ENCODE results near the gene WDR59. TPM values are rescaled to one million over a fixed set of nuclear protein-coding genes. Genes with fewer than 3 reads are reported as not detected.

The WDR59 gene
- total and polyA plus RNA-seq, 3 donors from 2014 or later: 47.6 to 73.8 (median 55.0) TPM

DNA sequence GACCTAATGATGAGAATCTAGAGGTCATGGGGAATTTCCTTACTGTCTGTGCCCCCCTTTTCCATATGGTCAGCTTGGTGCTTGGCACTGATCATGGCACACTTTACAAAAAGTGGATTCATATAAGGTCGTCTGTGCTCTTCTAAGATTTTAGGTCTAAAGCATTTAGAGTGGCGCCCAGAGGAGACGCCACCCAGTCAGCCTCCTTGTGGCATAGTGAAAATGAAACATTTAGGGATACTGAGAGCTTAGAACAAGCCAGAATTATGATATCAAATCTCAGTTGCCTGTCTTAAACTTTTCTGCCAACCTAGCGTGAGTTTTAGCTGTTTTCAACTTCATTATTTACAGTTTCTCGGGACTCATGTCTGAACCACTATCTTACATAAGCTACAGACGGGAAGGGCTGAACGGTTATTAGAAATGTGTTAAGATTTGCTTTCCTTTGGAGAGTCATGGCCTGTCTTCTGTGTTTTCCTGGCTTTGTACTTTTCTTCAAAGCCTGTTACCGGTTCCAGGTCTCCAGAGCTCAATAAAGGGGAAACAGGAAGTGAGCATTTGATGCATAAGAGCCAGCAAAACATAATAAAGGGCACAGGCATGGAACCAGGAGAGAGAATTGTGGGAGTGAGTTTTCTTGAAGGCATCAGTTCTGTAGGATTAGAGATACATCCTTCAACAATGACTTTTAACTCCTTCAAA, 27.6 kb upstream of the WDR59 start:
- Histone ChIP-seq H3K27me3 (no peaks in the 10 kb centered on the region), H3K4me1 (peaks cover 29% of the 10 kb centered on the region), H3K9me3 (no peaks in the 10 kb centered on the region), H3K27ac (peak overlapping the region; percentile 4 to 77), H3K36me3 (ENCODE audit: low read depth, missing control alignments) (no peaks in the 10 kb centered on the region), H3K4me3 (no peak overlapping the region)
- TF ChIP-seq, protein P1, sequence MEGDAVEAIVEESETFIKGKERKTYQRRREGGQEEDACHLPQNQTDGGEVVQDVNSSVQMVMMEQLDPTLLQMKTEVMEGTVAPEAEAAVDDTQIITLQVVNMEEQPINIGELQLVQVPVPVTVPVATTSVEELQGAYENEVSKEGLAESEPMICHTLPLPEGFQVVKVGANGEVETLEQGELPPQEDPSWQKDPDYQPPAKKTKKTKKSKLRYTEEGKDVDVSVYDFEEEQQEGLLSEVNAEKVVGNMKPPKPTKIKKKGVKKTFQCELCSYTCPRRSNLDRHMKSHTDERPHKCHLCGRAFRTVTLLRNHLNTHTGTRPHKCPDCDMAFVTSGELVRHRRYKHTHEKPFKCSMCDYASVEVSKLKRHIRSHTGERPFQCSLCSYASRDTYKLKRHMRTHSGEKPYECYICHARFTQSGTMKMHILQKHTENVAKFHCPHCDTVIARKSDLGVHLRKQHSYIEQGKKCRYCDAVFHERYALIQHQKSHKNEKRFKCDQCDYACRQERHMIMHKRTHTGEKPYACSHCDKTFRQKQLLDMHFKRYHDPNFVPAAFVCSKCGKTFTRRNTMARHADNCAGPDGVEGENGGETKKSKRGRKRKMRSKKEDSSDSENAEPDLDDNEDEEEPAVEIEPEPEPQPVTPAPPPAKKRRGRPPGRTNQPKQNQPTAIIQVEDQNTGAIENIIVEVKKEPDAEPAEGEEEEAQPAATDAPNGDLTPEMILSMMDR (IDR thresholded peaks at IDR 0.05): no peak
- TF ChIP-seq POLR2A (IDR thresholded peaks at IDR 0.05): no peak
- intact Hi-C loops (cut with DNase I; ENCODE audit: low total_unique reads): no loop called here
- 55 to 69% methylated on average over 8 of the region's 8 CpGs for WGBS, 2 donors
- no peak for DNase-seq

DNA sequence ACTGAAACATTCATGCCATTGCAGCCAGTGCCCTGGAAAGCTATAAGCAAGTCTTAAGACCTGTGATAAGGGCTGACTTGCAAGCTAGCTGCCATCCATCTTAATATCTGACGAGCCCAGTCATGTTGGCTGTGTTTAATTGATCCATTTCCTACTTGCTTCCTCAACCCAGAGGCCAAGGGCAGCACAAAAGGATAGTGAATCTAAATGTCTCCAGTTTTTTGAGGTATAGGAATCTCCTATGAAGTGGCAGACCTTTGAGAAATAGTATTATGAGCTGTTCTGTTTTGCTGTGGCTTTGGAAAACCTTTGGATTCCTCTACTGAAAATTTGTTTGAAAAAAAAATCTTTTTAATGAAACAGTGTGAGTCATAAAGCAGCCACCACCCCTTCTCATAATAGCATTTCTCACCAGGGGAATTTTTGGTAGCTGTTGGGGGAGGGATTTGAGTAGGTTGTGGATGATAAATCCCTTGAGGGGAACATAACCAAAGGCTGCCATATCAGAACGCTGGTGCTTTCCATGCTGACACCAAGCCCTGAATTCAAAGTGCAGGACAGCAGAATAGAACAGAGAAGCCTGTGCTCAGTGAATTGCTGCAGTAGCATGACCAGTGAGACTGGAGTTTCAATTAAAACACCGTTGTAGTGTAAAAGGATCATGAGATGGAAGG, 26.8 kb upstream of the WDR59 start:
- intact Hi-C loops (cut with DNase I; ENCODE audit: low total_unique reads): no loop called here
- no peaks in the 10 kb centered on the region for H3K9me3 ChIP-seq
- no peaks in the 10 kb centered on the region for H3K27me3 ChIP-seq
- 26 to 28% methylated on average over 3 of the region's 3 CpGs for WGBS, 2 donors
- H3K4me1 ChIP-seq: peaks cover 29% of the 10 kb centered on the region
- no peaks in the 10 kb centered on the region for H3K36me3 ChIP-seq (ENCODE audit: low read depth, missing control alignments)
- peak; percentile 24 for DNase-seq
- no peak overlapping the region for H3K4me3 ChIP-seq
- no peak for TF ChIP-seq POLR2A (IDR thresholded peaks at IDR 0.05)
- TF ChIP-seq, protein P1 (IDR thresholded peaks at IDR 0.05): no peak
- H3K27ac ChIP-seq: peak overlapping the region; percentile 4 to 77

DNA sequence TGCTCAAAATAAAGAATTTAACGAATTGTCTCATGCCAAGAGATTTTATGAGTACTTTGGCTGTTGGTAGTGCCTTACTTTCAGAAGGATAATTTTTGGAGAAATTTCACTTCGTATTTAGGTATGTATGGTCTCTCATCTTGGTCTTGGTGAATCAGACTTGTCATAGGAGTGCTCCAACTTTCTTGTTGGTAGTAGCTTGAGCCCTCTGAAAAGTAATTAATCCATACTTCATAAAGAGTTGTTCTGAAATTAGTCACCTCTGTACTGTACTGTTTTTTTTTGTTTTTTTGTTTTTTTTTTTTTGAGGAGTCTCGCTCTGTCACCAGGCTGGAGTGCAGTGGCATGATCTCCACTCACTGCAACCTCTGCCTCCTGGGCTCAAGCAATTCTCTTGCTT, 25.5 kb upstream of the WDR59 start:
- no peak overlapping the region for H3K4me3 ChIP-seq
- 57 to 61% methylated on average over 3 of the region's 3 CpGs for WGBS, 2 donors
- intact Hi-C loops (cut with DNase I; ENCODE audit: low total_unique reads): no loop called here
- peaks cover 29% of the 10 kb centered on the region for H3K4me1 ChIP-seq
- no peak for TF ChIP-seq POLR2A (IDR thresholded peaks at IDR 0.05)
- TF ChIP-seq, protein P1 (IDR thresholded peaks at IDR 0.05): no peak
- DNase-seq: no peak
- H3K36me3 ChIP-seq (ENCODE audit: low read depth, missing control alignments): no peaks in the 10 kb centered on the region
- H3K27me3 ChIP-seq: no peaks in the 10 kb centered on the region
- no peak overlapping the region for H3K27ac ChIP-seq
- no peaks in the 10 kb centered on the region for H3K9me3 ChIP-seq

DNA sequence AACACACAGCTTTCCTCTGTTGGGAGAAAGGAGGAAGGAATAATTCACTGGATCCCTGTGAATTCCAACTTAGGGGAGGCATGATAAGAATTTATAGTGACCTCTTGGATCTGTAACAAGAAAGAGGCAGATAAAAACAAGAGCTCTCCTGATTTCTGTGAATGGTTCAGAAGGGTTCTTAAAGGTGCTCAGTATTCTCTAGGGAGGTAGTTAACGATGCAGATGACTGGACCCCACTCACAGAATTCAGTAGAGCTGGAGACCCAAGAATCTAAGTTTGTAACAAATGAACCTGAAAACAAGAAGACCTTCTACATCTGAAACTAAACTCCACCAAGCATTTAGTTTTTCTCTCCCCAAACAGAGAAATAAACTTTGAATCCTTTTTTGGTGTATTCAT, 22.5 kb upstream of the WDR59 start:
- no peak for DNase-seq
- intact Hi-C loops (cut with DNase I; ENCODE audit: low total_unique reads): no loop called here
- Histone ChIP-seq H3K36me3 (ENCODE audit: low read depth, missing control alignments) (no peaks in the 10 kb centered on the region), H3K9me3 (no peaks in the 10 kb centered on the region), H3K4me3 (no peak overlapping the region), H3K4me1 (peaks cover 25% of the 10 kb centered on the region), H3K27ac (no peak overlapping the region), H3K27me3 (no peaks in the 10 kb centered on the region)
- WGBS, 2 donors: 56 to 68% methylated on average over 1 of the region's 1 CpG
- TF ChIP-seq, protein P1 (IDR thresholded peaks at IDR 0.05): no peak
- no peak for TF ChIP-seq POLR2A (IDR thresholded peaks at IDR 0.05)
